HG02588 (cell line): Measurements from ENCODE around the gene CYP3A4.
"Not testable (repeated sequence)": the region's sequence is repeated elsewhere in the genome, so short reads cannot be mapped to it uniquely, and the experiment has no call there.

Experiments used
- ATAC-seq: cut with Tn5 transposase; IDR thresholded peaks from one replicate; pipeline ENCODE4 v1.9.1; 2021; ENCODE audit warnings: mild to moderate bottlenecking, moderate library complexity; ENCODE audit not compliant: unreplicated experiment

CYP3A4 gene

DNA sequence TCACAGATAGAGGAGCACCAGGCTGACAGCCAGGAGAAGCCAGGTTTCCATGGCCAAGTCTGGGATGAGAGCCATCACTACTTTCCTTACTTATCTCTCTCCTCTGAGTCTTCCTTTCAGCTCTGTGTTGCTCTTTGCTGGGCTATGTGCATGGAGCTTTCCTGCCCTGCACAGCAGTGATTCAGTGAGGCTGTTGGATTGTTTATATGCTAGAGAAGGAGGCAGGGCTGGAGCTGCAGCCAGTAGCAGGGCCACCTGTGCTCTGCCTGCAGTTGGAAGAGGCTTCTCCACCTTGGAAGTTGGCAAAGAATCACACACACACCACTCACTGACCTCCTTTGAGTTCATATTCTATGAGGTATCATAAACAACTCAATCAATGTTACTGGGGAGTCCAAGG, at the start of gene CYP3A4:
CYP3A4 (minus strand) TSS at position 178 of the 400 bp plus-strand sequence; CDS start at position 75, 103 bp downstream.
- ATAC-seq = no peak

DNA sequence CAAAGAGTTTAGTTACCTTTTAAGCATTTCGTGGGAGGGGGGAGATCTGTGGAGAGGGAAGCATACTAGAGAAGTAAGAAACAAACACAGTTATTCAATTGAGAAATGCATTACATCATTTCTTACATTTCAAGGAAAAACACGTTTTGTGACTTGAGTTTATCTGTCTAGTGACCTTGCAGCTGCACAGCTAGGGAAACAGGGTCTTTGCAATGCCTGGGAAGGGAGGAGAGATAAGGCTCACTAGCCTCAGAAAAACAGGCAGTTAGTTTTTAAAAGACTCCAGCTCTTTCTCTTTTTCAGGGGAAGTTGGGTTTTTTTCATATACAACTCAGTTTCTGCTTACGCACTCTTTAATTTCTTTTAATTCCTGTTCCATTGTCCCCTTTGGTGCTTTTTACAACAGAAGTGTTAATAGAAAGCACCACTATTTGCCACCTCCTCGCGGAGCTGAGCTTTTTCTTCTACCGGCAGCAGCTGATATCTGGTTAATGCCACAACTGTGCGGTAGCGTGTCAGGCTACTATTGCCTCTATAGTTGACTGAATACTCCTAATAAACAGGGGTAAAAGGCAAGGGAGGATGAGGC, 49.4 kb upstream of the CYP3A4 start:
- no peak for ATAC-seq

DNA sequence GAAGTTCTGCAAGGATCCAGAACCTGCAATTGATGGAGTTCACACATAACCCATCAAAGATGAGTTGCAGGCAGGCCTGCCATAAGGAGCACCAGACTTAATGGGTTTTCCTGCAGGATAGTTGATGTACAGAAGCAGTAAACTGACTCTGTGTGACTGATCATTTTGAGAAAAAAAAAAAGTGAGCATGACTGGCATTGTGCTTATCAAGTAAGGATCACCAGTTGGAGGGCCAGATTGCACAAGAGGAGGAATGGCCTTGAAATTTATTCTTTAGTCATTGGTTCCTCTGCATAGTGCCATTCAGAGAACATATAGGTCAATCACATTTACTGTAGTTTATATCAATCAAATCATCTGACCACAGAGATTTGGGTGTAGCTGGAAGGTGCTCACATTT, 47.6 kb upstream of the CYP3A4 start:
- ATAC-seq = no peak

DNA sequence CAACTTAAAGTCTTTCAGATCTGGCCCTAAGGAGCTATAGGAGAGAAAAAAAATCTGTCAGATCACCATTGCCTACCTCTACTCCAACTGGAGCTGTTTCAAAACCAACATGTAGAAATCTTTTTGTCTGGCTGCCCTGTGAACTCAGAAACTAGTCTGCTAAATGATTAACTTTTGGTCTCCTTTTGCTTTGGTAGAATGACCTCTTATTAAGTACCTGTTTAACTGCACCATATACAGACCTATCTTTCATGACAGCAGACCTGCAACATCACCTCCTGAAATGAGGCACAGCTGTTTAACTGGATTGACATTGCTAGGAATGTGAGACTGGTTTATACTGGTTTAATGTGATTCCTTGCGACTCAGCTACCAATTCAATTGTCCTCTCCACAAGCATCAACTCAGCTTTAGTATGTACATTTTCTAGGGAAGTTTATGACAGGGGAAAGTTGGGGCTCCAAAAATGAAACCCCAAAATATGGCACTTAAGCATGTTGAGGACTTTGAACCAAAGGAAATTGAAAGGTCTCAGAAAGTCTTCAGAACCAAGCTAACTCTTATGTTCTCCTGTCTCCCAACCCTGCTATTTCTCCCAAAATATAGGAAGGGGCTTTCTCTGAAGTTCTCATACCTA, 45.7 kb upstream of the CYP3A4 start:
- no peak for ATAC-seq

DNA sequence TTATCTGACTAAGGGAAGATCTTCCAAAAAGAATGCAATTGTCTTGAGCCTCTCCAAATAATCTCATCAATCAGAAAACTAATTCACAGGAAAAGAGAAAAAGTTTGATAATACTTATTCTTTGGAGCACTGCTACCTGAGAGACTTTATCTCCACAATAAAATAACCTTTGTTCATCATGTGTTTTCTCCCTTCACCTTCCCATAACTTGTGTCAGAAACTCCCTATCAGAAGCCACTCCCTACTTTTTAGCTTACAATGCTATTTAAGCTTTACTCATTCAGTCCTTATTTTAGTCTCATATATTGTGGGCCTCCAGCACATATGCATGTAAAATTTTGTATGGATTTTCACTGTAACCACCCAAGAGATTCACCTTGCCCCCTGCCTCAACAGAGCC, 44.8 kb upstream of the CYP3A4 start:
- ATAC-seq = no peak

DNA sequence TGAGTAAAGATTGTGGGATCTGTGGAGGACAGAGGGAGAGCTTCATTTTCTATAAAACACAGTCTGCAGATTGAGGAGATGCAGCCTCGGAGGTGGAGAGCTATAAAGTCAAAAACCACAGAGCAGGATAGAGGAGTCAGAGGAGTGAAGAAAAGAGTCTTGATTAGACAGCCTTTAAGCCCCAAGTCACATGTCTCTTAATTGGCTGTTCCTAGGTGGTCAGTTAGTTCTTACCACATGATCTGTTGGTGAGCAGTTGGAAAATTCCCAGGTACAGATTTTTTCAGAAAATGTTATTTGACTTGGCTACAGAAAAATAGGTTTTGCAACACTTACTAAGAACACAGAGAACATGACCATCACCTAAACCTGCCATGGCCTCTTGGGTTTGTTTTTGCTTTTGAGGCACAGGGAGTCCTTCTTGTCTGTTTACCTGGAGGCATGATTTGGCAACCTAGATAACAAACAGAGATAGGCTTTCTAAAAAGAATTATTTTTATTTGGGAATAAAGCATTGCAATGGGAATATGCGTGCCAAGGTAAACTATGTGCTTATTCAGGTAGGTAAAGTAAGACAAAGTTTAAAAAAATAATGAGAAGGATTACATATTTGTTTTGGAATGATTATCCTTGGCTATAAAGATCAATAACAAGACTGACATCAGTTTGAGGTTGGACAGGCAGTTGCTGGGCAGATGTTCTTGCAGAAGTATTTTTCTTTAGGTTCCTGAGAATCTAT, 43.2 kb upstream of the CYP3A4 start:
- no peak for ATAC-seq

DNA sequence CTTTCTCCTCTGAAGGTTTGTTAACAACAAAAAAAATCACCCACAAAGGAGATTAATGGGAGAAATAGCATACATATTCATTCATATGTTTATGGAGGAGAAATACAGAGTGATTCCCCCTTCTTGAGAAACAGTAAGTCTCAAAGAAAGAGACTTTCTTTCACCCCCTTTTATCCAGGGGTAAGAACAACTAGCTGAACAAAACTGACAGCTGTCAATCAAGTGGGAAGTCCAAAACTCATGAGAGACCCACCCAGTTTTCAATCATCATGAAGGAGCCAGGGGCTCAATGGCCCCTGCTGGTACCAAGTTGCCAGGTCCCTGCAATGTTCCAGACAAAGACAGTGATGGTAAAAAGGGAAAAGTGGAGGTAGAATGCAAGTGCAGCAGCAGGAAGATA, 41.9 kb upstream of the CYP3A4 start:
- no peak for ATAC-seq

DNA sequence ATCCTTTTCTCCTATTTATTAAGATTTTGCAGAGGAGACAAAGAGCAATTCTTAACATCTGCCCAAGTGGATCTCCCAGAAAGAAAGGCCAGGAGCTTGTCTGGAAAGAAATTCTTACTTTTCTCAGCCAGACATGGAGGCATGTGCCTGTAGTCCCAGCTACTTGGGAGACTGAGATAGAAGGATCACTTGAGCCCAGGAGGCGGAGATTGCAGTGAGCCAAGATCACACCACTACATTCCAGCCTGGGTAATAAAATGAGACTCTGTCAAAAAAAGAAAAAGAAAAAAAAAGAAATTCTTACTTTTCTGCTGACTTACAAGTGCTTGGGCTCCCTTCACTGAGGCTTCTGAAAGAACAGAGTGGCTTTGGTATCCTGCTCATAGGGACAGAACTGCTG, 41.5 kb upstream of the CYP3A4 start:
- ATAC-seq = no peak

DNA sequence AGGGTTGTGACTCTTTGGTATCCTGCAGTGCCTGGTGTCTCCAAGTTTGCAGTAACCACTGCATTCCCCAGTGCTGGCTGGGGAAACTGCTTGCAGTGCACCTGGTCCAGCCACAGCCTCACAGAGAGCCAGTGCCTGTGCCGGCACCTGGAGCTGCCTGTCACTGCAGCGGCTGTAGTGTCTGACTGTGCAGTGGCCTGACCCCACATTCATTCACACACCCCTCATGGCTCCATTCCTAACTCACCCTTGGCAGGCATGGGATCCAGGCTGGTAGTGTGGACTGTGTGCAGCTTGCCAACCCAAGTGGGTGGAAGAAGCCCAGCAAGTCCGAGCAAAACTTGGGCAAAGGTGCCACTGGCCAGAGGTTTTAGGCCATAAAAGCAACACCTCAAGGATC, 40.1 kb upstream of the CYP3A4 start:
- no peak for ATAC-seq

DNA sequence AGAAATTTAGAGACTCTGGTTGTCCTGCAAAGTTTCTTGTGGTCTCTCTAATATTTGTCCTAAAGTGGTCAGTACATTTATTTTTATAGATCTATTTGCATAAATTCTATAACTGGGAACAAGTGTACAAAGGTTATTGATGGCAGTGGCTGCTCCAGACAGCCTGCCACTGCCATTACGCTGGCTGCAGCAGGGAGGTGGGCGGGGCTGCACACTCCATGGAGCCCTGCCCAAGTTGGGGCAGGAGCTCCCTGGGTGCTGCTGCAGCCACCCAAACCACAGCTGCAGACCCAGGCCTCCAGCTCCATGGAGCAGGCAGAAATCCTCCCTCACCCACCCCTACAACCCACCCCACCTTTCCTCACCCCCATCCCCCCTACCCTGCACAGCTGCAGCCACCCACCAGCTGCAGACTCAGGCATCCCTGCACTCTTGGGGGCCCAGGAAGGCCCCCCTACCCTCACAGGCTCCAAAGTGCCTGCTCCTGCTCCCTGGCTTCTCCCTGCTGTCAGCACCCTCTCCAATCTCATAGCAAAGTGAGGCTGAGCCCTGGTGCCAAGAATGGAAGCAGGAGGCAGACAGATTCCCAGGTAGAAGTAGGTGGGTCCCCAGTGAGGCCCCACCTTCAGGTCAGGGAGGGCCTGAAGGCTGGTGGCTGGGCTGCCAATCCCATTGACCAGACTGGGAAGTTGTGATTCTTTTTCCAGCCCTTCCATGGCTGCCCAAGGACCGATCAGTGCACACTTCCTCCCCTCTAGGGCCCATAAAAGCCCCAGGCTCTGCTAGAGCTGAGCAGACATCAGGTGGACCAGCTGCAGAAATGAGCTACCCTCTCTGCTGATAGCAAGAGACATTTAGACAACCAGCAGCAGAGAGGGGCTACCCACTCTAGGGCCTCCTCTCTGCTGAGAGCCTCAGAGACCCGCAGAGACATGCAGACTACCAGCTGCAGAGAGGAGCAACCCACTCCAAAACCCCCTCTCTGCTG, 39.0 kb upstream of the CYP3A4 start:
- no peak for ATAC-seq

DNA sequence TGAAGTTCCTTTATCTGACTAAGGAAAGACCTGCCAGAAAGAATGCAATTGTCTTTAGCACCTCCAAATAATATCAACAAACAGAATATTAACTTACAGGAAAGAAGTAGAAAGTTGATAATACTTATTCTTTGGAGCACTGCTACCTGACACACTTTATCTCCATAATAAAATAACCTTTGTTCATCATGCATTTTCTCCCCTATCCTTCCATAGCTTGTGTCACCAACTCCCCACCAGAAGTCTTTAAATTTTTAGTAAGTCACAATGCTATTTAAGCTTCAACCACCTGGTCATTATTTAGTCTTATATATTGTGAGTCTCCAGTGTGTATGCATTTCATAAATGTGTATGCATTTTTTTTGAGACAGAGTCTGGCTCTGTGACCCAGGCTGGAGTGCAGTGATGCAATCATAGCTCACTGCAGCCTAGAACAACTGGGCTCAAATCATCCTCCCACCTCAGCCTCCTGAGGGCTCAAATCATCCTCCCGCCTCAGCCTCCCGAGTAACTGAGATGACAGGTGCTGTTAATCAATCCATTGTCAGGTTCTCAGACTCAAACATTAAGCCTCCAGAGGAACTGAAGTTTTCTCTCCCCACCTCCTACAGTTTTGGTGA, 36.5 kb upstream of the CYP3A4 start:
- ATAC-seq = no peak

DNA sequence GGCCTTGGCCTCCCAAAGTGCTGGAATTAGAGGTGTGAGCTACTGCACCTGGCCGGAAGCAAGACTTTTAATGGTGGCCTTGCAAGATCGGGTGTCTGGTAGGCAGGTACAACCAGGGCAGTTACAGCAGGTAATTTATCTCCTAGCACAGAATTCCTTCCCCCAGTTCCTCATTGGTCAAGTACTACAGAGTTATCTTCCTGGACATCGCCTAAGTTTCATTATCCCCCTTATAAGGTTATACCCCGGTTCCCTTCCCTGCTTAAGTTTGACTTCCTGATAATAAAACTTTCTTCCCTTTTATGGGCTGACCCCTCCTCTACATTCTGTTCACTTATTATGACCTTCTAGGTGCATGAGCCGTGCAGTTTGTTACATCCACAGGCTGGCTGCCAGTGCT, 24.8 kb upstream of the CYP3A4 start:
- ATAC-seq = no peak

DNA sequence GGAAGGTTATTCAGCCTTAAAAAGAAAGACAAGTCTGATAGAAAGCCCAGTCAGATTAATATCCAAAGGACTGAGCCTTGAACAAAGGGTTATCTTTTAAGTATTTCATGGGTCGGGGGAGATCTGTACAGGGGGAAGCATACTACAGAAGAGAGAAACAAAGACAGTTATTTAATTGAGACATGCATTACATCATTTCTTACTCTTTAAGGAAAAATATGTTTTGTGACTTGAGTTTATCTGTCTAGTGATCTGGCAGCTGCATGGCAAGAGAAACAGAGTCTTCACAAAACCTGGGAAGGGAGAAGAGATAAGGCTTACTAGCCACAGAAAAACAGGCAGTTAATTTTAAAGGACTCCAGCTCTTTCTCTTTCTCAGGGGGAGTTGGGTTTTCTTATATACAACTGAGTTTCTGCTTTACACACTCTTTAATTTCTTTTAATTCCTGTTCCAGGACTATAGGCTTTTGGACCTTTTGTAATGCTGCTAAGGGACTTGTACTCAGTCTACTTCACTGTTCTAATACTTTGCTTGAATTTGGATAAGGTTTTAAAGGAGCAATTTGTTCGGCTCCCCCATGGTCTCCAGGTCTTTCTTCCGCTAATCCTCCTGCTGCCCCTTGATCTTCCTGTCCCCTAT, 23.0 kb upstream of the CYP3A4 start:
- no peak for ATAC-seq

DNA sequence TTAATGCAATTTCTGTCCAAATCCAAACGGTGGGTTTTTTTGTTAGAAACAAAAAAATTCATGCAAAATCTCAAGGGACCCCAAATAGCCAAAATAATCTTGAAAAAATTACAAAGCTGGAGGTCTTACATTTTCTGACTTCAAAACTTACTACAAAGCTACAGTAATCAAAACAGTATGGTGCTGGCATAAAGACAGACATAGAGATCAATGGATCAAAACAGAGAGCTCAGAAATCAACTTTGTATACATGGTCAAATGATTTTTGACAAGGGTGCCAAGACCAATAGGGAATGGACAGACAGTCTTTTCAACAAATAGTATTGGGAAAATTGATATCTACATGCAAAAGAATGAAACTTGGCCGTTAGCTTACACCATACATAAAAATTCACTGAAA, 21.7 kb upstream of the CYP3A4 start:
- ATAC-seq = no peak

DNA sequence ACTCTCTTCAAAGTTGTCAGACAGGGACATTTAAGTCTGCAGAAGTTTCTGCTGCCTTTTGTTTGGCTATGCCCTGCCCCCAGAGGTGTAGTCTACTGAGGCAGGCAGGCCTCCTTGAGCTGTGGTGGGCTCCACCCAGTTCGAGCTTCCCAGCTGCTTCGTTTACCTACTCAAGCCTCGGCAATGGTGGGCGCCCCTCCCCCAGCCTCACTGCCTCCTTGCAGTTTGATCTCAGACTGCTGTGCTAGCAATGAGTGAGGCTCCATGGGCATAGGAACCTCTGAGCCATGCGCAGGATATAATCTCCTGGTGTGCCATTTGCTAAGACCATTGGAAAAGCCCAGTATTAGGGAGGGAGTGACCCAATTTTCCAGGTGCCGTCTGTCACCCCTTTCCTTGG, 19.1 kb upstream of the CYP3A4 start:
- ATAC-seq = not testable (repeated sequence)

DNA sequence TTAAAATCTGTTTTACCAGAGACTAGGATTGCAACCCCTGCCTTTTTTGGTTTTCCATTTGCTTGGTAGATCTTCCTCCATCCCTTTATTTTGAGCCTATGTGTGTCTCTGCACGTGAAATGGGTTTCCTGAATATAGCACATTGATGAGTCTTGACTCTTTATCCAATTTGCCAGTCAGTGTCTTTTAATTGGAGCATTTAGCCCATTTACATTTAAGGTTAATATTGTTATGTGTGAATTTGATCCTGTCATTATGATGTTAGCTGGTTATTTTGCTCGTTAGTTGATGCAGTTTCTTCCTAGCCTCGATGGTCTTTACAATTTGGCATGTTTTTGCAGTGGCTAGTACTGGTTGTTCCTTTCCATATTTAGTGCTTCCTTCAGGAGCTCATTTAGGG, 17.4 kb upstream of the CYP3A4 start:
- ATAC-seq = not testable (repeated sequence)

DNA sequence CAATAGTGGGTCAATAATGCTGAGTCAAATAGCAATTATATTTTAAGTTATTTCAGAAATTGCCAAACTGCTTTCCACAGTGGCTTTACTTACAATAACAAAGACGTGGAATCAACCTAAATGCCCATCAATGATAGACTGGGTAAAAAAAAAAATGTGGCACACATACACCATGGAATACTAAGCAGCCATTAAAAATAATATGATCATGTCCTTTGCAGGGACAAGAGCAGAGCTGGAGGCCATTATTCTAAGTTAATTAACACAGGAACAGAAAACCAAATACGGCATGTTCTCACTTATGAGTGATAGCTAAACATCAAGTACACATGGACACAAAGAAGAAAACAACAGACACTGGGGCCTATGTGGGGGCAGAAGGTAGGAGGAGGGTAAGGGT, 15.0 kb upstream of the CYP3A4 start:
- no peak for ATAC-seq

DNA sequence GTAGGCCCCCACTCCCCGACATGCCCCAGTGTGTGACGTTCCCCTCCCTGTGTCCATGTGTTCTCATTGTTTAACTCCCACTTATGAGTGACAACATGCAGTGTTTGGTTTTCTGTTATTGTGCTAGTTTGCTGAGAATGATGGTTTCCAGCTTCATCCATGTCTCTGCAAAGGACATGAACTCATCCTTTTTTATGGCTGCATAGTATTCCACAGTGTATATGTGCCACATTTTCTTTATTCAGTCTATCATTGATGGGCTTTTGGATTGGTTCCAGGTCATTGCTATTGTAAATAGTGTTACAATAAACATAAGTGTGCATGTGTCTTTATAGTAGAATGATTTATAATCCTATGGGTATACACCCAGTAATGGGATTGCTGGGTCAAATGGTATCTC, 11.9 kb upstream of the CYP3A4 start:
- ATAC-seq = not testable (repeated sequence)

DNA sequence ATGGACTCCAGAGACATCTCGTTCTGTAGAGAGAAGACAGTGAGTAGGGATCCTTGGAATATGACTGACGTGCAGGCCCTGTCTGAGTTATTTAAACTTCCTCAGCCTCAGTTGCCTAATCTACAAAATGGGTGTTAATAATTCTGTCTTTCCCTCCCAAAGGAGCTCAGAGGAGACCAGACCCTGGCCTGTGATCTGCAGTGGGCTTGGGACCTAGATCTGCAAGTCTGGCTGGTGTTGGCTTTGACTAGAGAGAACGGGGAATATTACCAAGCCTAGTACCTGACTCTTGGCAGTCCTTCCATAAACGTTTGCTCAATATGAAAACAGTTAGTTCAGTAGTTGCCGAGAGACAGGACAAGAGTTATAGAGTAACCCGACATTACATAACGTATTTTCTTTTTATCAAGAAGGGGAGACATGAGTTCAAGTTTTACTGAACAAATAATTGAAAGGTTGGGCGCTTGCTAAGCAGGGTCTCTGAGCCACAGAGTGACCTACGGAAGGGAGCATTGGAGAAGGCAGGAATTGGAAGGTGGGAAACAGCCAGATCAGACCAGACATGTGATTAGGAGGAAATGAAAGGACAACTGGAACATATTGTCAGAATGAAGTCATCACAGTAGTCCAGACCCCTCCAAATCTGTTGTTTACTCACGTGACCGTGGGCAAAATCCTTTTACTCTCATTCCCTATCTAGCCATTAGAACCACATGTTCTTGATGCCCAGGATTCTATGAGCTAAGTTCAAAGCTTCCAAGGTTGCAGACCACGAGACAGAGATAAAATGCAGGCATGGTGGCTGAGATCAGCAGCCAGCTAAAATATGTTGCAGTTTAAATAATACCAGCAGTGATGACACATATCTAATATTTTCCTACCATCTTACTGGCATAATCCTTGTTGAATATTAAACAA, 10.9 kb upstream of the CYP3A4 start:
- ATAC-seq = no peak
